ENCODE data around the gene SPATA20. TPM values are rescaled to one million over a fixed set of nuclear protein-coding genes. Genes with fewer than 3 reads are reported as not detected.

The SPATA20 gene
- total RNA-seq, 3 donors from 2014 or later: 52.4 to 62.3 (median 58.4) TPM

DNA sequence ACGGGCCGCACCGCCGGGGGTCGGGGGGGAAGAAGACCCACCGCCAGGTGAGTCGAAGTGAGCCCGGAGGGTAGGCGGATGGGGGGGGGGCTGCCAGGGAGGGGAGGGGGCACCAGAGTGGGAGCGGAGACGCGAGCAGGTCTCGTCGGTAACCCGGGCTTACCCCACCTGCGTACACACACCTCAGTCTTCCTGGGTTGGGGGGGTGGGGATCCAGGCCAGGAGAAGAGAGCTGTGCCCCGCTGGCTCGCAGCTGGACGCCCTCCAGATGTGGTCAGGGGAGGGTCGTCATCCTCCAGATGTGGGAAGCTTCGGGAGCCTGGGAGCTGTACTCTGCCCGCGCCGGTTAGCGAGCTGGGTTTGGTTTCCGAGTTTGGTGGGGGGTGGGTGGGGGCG is 14.8 kb downstream of the SPATA20 start:
- no peak for TF ChIP-seq POLR2AphosphoS5 (IDR thresholded peaks at IDR 0.05)
- TF ChIP-seq, protein P1, sequence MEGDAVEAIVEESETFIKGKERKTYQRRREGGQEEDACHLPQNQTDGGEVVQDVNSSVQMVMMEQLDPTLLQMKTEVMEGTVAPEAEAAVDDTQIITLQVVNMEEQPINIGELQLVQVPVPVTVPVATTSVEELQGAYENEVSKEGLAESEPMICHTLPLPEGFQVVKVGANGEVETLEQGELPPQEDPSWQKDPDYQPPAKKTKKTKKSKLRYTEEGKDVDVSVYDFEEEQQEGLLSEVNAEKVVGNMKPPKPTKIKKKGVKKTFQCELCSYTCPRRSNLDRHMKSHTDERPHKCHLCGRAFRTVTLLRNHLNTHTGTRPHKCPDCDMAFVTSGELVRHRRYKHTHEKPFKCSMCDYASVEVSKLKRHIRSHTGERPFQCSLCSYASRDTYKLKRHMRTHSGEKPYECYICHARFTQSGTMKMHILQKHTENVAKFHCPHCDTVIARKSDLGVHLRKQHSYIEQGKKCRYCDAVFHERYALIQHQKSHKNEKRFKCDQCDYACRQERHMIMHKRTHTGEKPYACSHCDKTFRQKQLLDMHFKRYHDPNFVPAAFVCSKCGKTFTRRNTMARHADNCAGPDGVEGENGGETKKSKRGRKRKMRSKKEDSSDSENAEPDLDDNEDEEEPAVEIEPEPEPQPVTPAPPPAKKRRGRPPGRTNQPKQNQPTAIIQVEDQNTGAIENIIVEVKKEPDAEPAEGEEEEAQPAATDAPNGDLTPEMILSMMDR (IDR thresholded peaks at IDR 0.05): no peak
- no peak for TF ChIP-seq POLR2A (IDR thresholded peaks at IDR 0.05)
- no peaks in the 10 kb centered on the region for H3K36me3 ChIP-seq
- H3K4me1 ChIP-seq: peaks cover 0 to 9% of the 10 kb centered on the region in 2 donors
- H3K9me3 ChIP-seq: no peaks in the 10 kb centered on the region
- peak overlapping the region in 1 of 2 donors; percentile 92 for H3K27ac ChIP-seq
- no peak for DNase-seq (ENCODE audit: low spot score in 2 of 2)
- intact Hi-C loops (cut with DNase I; ENCODE audit: low total_unique reads): loop anchor here (2.0 kb wide), 1 partner anchor 69 kb away; no protein-coding TSS in a partner anchor
- peak overlapping the region; percentile 42 to 76 (median 68) for H3K4me3 ChIP-seq
- peaks cover 3 to 45% of the 10 kb centered on the region in 2 donors for H3K27me3 ChIP-seq

DNA sequence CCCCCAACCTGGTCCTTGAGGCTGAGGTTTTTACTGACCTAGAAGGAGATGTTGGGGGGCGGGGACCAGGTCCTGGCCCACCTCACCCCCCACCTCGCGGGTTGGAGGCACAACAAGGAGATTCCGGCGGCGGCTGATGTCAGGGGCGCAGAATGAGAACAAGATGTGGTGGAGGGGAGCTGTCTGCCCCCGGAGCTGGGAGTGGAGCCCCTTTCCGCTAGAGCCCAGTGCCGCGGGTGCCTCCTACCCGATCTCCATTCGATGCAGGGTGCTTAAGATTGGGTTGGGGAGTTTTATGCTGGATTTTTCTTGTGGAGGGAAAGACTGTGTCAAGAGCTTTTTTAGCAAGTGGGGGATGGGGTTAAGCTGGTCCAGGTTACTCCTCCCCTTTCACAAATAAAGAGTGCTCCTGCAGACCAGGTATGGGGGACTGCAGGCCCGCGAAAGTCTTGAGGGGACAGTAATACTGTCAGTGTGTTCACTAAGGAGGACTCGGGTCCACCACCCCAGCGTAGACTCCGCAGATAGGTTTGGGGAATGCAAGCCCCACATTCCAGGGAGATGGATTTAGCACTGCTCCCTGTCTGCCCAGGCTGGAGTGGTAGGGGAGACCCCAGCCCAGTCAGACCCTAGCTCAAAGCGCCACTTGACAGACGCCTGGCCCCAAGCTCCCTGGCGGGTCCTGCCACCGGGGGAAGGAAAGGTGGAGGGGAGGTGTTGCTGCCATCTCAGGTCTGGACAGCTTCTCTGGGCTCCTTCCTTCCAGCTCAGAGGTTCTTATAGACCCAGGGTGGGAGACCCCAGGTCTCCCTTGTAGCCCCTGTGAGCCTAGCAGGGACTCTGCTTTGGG is 15.5 kb downstream of the SPATA20 start:
- intact Hi-C loops (cut with DNase I; ENCODE audit: low total_unique reads): loop anchor here (2.0 kb wide), 1 partner anchor 68 kb away; no protein-coding TSS in a partner anchor
- Histone ChIP-seq H3K4me1 (peaks cover 0 to 9% of the 10 kb centered on the region in 2 donors), H3K27ac (peak overlapping the region in 1 of 2 donors; percentile 92), H3K36me3 (no peaks in the 10 kb centered on the region), H3K27me3 (peaks cover 3 to 45% of the 10 kb centered on the region in 2 donors), H3K9me3 (no peaks in the 10 kb centered on the region), H3K4me3 (peak overlapping the region in 2 of 3 donors; percentile 68 to 76)
- no peak for DNase-seq (ENCODE audit: low spot score in 2 of 2)
- no peak for TF ChIP-seq POLR2A (IDR thresholded peaks at IDR 0.05)
- TF ChIP-seq POLR2AphosphoS5 (IDR thresholded peaks at IDR 0.05): no peak
- TF ChIP-seq, protein P1 (IDR thresholded peaks at IDR 0.05): no peak

DNA sequence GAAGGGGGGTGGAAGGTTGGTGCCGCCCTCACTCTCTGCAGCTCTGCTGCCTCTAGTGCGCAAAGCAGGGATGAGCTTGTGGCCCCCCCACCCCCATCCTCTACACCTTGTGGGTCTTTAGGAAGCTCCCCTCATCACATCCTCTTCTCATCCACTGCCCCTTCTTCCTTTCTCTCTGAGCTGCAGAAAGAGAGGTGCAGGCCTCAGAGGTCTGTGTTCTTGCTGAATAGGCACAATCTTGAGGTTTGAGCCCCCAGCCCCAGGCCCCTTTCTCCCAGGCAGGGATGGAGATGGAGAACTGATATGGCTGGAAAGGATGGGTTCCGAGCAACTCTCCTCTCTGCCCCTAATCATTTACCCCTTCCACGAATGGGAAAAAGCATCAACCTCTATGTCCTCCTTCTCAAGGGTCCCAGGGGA is 16.1 kb downstream of the SPATA20 start:
- Histone ChIP-seq H3K27ac (peak overlapping the region in 1 of 2 donors; percentile 92), H3K36me3 (no peaks in the 10 kb centered on the region), H3K4me1 (peaks cover 0 to 9% of the 10 kb centered on the region in 2 donors), H3K27me3 (peaks cover 3 to 45% of the 10 kb centered on the region in 2 donors), H3K4me3 (peak overlapping the region in 1 of 3 donors; percentile 9), H3K9me3 (no peaks in the 10 kb centered on the region)
- no peak for DNase-seq (ENCODE audit: low spot score in 2 of 2)
- intact Hi-C loops (cut with DNase I; ENCODE audit: low total_unique reads): loop anchor here (2.0 kb wide), 1 partner anchor 68 kb away; no protein-coding TSS in a partner anchor
- TF ChIP-seq POLR2A (IDR thresholded peaks at IDR 0.05) (no peak), POLR2AphosphoS5 (IDR thresholded peaks at IDR 0.05) (no peak)
- TF ChIP-seq, protein P1 (IDR thresholded peaks at IDR 0.05): no peak

DNA sequence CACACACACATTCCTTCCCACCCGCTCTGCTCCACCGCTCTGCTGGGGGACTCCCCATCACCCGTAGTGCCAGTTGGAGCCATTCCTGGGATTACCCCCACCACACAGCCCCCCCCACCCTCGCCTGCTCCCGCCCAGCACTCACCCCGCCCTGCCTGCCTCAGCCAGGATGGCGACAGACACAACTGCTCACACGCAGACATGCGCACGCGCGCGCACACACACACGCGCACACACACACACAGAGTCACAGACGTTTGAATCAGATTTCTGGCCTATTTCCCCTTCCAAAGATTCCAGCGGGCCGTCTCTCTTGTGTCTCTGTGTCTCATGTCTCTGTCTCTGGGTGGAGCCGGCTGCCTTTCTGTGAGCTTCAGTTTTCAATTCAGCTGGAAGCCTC is 17.9 kb downstream of the SPATA20 start:
- Histone ChIP-seq H3K27me3 (peaks cover 3 to 36% of the 10 kb centered on the region in 2 donors), H3K36me3 (no peaks in the 10 kb centered on the region), H3K4me3 (peak overlapping the region; percentile 6 to 53 (median 30)), H3K27ac (peak overlapping the region; percentile 65 to 92), H3K4me1 (peaks cover 0 to 9% of the 10 kb centered on the region in 2 donors), H3K9me3 (no peaks in the 10 kb centered on the region)
- intact Hi-C loops (cut with DNase I; ENCODE audit: low total_unique reads): no loop called here
- DNase-seq (ENCODE audit: low spot score in 2 of 2): peak in 1 of 2 donors; percentile 56
- TF ChIP-seq POLR2A (IDR thresholded peaks at IDR 0.05) (no peak), POLR2AphosphoS5 (IDR thresholded peaks at IDR 0.05) (peak in 2 of 3 donors; percentile 46 to 48)

DNA sequence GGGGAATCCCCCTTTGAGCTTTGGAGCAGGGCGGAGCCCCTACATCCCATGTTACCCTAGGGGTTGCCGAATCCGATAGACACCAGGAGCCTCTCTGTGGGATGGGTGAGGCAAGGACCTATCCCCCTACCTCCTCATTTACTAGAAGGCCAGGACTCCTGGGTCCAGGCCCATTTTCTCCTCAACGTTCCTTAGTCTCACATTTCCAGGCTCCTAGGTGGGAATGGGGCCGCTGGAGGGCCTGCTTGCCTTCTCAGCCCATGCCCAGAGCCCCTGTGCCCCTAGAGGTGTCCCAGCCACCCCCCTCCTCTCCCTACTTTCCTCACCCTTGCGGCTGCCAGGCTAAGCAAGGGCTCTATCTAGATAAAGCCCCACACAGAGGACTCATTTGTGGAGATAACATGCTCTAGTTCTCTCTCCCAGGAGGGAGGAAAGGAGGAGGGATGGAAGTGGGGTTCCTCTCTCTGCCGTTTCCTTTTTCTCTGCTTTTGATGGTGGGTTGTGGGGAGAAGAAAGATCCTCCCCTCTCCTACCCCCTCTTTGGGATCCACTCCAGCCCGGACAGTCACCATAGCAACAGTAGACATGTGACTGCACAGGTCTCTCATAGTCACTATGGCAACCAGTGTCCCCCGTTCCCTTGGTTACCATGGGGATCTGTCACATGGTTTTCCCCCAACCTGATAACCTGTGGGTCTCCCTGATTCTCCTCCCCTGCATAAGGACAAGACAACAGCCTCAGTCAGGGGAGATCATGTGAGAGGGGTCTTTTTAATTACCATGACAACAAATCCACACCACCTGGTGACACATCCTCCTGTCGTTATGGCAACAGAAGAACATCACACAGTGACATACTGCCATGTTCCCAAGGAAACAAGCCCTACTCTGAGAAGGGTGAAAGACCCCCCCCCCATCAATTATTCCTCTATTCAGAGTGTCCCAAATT is 18.7 kb downstream of the SPATA20 start:
- intact Hi-C loops (cut with DNase I; ENCODE audit: low total_unique reads): no loop called here
- no peaks in the 10 kb centered on the region for H3K36me3 ChIP-seq
- no peak for DNase-seq (ENCODE audit: low spot score in 2 of 2)
- peaks cover 0 to 8% of the 10 kb centered on the region in 2 donors for H3K4me1 ChIP-seq
- peaks cover 3 to 30% of the 10 kb centered on the region in 2 donors for H3K27me3 ChIP-seq
- H3K9me3 ChIP-seq: no peaks in the 10 kb centered on the region
- TF ChIP-seq POLR2AphosphoS5 (IDR thresholded peaks at IDR 0.05) (no peak), POLR2A (IDR thresholded peaks at IDR 0.05) (no peak)
- TF ChIP-seq, protein P1 (IDR thresholded peaks at IDR 0.05): no peak
- H3K27ac ChIP-seq: peak overlapping the region; percentile 65 to 92
- peak overlapping the region in 2 of 3 donors; percentile 30 to 53 for H3K4me3 ChIP-seq
